ENCODE results near the gene CAMK2N2.

Gene CAMK2N2

DNA sequence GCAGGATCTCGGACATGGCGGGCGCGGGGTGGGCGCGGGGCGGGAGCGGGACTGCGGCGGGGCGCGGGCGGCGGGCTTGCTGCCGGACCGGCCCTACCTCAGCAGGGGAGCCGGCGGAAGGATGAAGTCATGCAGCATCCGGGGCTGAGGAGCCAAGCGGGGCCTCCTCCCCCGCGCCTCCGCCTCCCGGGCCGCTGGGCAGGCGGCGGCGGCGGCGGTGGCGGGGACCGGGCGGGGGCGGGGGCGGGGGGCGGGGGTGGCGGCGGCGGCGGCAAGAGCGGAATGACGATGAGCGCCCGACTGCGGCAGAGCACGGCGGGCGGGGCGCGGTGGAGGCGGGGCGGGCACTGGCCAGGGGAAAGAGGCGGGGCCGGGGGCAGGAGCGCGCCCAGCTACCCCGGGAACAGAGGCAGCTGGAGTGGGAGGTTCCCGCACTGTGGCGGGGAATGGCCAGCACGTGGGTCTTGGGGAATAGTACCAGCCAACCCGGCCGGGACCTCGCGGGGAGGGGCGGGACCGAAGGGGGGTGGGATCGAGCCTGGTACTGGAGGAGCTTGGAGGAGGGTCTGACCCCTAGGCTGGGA is at the start of gene CAMK2N2:
CAMK2N2 (minus strand) TSS at position 284 of the 584 bp plus-strand sequence; CDS start at position 16, 268 bp downstream.
- peak; percentile 77 for DNase-seq (ENCODE audit: low read depth, low spot score)

- no peak for DNase-seq (ENCODE audit: low read depth, low spot score)
Measured at GRCh38 chr3:184308744-184309143, 47.4 kb upstream of the CAMK2N2 start.

GRCh38 chr3:184307915-184308314 is 46.6 kb upstream of the CAMK2N2 start:
- no peak for DNase-seq (ENCODE audit: low read depth, low spot score)

- no peak for DNase-seq (ENCODE audit: low read depth, low spot score)
Measured at GRCh38 chr3:184306341-184306972, 45.1 kb upstream of the CAMK2N2 start.

- no peak for DNase-seq (ENCODE audit: low read depth, low spot score)
Measured at GRCh38 chr3:184305577-184305976, 44.2 kb upstream of the CAMK2N2 start.

DNA sequence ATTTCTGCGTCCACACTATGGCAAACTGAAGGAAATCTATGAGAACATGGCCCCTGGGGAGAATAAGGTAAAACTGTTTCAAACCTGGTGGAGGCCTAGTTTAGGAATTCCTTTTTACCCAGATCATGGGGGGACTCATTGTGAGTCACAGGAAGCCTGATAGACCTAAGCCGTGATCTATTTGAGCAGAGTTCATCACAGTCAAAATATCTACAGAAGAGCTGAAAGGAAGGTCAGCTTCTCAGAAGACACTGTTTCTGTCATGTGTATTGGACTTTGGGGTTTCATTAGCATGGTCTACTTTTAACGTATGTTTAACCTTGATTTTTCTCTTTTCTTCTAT is 39.0 kb upstream of the CAMK2N2 start:
- DNase-seq (ENCODE audit: low read depth, low spot score) = no peak

DNA sequence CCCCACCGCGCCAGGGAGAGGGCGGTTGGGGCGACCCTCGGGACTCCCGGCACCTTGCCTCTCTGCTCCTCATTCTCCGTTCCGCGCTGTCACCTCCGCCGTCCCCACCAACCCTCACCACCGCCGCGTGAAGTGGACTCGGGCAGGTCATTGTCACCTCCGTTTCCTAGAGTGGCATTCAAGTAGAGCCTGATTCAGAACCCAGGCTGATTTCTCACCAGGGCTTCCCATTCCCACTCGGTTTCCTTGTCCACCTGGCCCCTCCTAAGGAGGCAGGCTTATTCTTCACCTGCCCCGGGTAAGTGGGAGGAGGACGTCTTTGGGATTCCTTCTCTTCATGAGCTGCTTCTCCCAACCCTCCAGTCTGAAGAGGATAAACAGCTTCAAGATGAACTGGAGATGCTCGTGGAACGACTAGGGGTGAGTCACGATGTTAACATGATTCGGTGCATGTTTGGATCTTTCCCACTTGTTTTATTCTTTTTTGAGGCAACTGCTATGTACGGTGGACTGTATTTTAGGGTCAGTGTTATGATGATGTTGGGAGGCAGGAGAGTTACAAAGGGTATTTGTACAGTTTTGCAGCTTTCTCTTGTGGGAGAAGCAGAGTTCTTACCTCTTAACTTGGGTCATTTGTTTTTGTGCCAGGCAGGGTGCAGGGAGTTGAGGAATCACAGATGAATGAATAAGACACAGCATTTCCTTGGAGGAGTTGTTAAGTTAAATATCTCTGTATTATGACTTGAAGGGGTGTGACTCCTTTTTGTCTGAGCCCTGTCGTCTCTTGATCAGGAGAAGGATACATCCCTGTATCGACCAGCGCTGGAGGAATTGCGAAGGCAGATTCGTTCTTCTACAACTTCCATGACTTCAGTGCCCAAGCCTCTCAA is 38.4 kb upstream of the CAMK2N2 start:
- no peak for DNase-seq (ENCODE audit: low read depth, low spot score)

GRCh38 chr3:184298759-184299487 is 37.6 kb upstream of the CAMK2N2 start, which contains the start of gene PSMD2:
Gene PSMD2 (plus strand): TSS chr3:184299241. CDS start chr3:184299267, 26 bp downstream.
- DNase-seq (ENCODE audit: low read depth, low spot score) = peak; percentile 95

GRCh38 chr3:184296616-184297015 is 35.3 kb upstream of the CAMK2N2 start:
- DNase-seq (ENCODE audit: low read depth, low spot score) = no peak

DNA sequence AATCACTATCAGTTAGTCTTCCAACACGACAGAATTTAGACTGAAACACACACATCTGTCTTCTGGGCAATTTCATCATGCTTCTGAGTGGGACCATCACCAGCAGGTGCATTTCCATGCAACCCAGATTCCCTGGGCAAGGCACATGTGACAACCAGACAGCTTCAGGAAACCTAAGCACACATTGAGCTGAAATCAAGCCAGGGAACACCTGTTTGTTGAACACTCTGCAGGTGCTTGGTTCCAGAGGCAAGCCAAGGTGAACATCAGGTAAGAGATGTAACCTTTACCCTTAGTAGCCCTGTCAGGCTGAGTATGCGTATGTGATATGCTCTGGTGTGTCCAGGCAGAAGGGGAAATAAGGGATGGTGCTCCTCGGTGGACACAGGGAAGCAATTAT is 34.4 kb upstream of the CAMK2N2 start:
- DNase-seq (ENCODE audit: low read depth, low spot score) = no peak

- DNase-seq (ENCODE audit: low read depth, low spot score) = no peak
Measured at GRCh38 chr3:184291738-184292445, 30.5 kb upstream of the CAMK2N2 start.

DNA sequence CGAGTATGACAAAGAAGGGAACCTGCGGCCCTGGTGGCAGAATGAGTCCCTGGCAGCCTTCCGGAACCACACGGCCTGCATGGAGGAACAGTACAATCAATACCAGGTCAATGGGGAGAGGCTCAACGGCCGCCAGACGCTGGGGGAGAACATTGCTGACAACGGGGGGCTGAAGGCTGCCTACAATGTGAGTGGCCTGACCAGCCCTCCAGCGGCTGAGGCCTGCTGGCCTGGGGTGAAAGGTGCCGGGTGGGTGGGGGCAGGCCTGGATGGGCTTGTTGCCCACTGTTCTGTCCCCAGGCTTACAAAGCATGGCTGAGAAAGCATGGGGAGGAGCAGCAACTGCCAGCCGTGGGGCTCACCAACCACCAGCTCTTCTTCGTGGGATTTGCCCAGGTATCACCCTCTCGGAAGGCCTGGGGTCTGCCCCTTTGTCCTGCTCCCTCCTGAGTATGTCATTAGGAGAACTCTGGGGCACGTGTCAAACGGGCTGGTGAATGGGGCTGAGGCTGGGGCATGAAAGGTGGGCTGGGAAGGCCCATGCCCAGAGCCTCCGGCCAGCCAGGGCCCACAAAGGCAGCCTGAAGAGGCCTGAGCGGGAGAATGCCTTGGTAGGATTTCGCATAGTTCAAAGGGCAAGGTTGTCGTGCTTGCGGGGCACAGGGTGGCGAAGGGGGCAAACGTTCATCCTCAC is 29.8 kb upstream of the CAMK2N2 start:
- DNase-seq (ENCODE audit: low read depth, low spot score) = no peak

DNA sequence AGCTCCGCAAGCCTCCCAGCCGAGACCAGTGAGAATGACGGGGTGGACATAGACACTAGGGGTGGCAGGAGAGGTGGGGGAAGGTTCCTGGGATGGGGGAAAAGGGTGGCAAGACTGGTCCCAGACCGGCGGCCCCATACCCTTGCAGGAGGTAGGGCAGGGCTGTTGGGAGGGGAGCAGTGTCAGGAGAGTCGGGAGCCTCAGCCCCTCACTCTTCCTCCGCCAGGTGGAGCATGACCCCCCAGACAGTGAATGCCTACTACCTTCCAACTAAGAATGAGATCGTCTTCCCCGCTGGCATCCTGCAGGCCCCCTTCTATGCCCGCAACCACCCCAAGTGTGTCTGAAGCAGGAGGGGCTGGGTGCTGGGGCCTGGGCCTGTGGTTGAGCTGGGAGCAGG is 29.0 kb upstream of the CAMK2N2 start:
- DNase-seq (ENCODE audit: low read depth, low spot score) = no peak

DNA sequence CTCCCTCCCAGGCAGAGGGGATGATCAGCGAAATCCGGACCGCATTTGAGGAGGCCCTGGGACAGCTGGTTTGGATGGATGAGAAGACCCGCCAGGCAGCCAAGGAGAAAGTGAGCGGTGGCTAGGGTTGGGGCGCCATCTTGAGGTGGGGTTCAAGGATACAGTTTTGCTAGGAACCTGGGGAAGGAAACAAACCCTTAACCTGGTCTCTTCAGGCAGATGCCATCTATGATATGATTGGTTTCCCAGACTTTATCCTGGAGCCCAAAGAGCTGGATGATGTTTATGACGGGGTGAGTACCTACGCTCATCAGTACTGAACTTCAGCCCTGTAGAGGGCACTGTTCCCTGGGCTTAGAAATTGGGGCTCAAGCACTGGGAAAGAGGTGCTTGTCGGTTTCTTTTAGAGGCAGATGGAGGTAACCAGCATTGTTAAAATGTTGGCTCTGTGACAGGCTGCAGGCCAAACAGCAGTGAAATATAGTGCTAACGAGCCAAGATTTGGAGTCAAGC is 28.1 kb upstream of the CAMK2N2 start:
- DNase-seq (ENCODE audit: low read depth, low spot score) = peak; percentile 86

- peak; percentile 87 for DNase-seq (ENCODE audit: low read depth, low spot score)
Measured at GRCh38 chr3:184284696-184285095, 23.3 kb upstream of the CAMK2N2 start.

GRCh38 chr3:184283681-184284080 is 22.3 kb upstream of the CAMK2N2 start:
- no peak for DNase-seq (ENCODE audit: low read depth, low spot score)

DNA sequence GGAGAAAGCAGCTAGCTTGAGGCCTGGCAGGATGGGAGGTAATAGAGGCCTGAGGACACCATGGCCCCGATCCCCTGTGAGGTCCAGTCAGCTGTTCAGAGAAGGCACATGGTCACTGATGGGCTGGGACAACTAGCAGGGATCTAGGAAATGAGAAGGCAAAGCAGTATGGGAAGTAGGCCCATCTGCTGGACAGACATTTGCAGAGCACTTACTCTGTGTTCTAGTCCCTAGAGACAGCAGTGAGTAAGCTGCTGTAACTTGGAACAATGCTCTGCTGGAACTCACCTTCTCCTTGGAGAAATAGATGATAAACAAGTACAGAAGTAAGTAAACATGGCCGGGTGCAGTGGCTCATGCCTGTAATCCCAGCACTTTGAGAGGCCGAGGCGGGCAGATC is 21.6 kb upstream of the CAMK2N2 start:
- no peak for DNase-seq (ENCODE audit: low read depth, low spot score)

- DNase-seq (ENCODE audit: low read depth, low spot score) = no peak
Measured at GRCh38 chr3:184277366-184277765, 16.0 kb upstream of the CAMK2N2 start.

DNA sequence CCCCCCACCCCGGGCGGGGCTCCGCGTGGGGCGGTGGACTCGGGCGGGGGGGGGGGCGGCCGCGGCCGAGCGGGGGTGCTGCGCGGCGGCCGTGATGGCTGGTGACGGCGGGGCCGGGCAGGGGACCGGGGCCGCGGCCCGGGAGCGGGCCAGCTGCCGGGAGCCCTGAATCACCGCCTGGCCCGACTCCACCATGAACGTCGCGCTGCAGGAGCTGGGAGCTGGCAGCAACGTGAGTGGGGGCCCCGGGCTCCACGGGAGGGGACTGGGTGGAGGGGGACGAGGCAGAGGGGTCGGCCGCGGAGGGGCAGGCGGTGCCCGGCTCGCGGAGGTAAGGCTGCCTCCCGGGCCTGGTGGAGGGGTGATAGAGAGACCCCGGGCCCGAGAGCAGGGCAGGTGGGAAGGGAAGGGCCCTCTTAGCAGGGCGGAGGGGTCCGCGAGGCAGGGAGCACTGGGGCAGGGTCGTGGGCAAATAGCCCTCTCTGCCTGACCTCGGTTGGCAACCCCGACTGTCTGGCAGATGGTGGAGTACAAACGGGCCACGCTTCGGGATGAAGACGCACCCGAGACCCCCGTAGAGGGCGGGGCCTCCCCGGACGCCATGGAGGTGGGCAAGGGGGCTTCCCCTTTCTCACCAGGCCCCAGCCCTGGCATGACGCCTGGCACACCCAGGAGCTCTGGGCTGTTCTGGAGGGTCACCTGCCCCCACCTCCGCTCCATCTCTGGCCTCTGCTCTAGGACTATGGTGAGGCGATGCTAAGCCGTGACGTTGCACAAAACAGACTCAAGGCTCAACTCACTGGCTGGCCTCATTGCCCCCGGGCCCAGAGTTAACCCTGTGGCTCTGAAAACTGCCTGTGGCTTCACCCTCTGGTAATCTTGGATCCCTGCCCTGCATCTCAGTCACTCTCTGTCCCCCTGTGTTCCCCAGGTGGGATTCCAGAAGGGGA is 14.9 kb upstream of the CAMK2N2 start, which contains the start of gene ECE2:
ECE2 (plus strand) TSS at position 62 of the 950 bp plus-strand sequence; CDS start at position 194, 132 bp downstream.
- no peak for DNase-seq (ENCODE audit: low read depth, low spot score)
